Rectal smooth muscle tissue (tissue), 1 donor: ENCODE measurements around the gene GID8.
"Not testable (repeated sequence)": the region's sequence is repeated elsewhere in the genome, so short reads cannot be mapped to it uniquely, and the experiment has no call there.

Experiments used
- H3K27ac ChIP-seq: one replicate; pipeline ENCODE4 v1.7.0; 2013; ENCODE audit warnings: low read depth, low read length, inconsistent platforms
- H3K27me3 ChIP-seq: one replicate; pipeline ENCODE4 v1.7.0; 2013; ENCODE audit warnings: low read length; ENCODE audit not compliant: control insufficient read depth, insufficient read depth
- H3K36me3 ChIP-seq: one replicate; pipeline ENCODE4 v1.7.0; 2013; ENCODE audit warnings: low read length; ENCODE audit not compliant: control insufficient read depth, insufficient read depth
- H3K4me1 ChIP-seq: one replicate; pipeline ENCODE4 v1.7.0; 2013; ENCODE audit warnings: low read length; ENCODE audit not compliant: control insufficient read depth, insufficient read depth
- H3K4me3 ChIP-seq: one replicate; pipeline ENCODE4 v1.7.0; 2013; ENCODE audit warnings: low read length
- H3K9ac ChIP-seq: one replicate; pipeline ENCODE4 v1.7.0; 2013; ENCODE audit warnings: low read length

GID8 gene

DNA sequence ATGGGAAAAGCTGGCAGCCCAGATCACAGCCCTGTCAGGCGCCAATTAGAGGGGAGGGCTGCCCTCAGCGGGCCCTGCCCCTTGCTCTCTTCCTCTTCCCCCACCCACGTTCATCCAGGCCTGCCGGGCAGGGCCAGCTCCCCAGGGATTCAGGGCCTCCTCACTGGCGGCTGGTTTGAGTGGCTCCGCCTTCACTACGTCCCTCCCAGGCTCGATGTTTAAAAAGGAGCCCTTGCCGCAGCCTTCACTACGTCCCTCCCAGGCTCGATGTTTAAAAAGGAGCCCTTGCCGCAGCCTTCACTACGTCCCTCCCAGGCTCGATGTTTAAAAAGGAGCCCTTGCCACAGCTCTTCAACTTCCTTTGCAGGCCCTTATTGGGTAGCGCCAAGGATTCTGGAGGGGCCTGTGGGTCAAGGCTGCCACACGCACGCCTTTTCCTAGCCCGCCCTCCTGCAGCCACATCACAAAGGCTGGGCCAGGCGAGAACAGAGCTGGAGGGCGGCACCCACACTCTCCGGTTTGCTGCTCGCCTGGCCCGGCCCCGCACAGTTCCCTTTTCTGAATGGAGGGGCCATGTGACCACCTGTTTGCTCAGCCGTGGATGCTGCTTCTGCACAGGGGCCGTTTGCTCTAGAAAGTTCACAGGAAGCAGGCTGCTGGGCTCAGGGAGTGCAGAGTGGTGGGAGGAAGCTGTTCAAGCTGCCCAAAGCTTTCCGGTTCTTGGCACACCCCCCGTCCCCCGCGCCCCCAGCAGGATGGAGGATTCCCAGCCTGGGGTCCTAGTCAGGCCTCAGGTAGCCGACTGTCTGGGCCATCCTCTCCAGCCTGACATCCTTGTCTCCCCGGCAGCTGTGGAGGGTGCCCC is 16.1 kb downstream of the GID8 start:
- Histone ChIP-seq H3K4me1 (peaks cover 11% of the 10 kb centered on the region), H3K27me3 (no peaks in the 10 kb centered on the region), H3K36me3 (peaks cover 6% of the 10 kb centered on the region), H3K4me3 (peak overlapping the region; percentile 55), H3K9ac (peak overlapping the region; percentile 68), H3K27ac (peak overlapping the region; percentile 95)

- Histone ChIP-seq H3K36me3 (no peaks in the 10 kb centered on the region), H3K27ac (no peak overlapping the region), H3K4me1 (peaks cover 11% of the 10 kb centered on the region), H3K9ac (no peak overlapping the region), H3K27me3 (no peaks in the 10 kb centered on the region), H3K4me3 (no peak overlapping the region)
Measured at GRCh38 chr20:62955519-62956386, 17.8 kb downstream of the GID8 start.

GRCh38 chr20:62956387-62957135 is 18.6 kb downstream of the GID8 start:
- Histone ChIP-seq H3K36me3 (no peaks in the 10 kb centered on the region), H3K9ac (no peak overlapping the region), H3K4me3 (no peak overlapping the region), H3K4me1 (peaks cover 11% of the 10 kb centered on the region), H3K27ac (no peak overlapping the region), H3K27me3 (no peaks in the 10 kb centered on the region)

DNA sequence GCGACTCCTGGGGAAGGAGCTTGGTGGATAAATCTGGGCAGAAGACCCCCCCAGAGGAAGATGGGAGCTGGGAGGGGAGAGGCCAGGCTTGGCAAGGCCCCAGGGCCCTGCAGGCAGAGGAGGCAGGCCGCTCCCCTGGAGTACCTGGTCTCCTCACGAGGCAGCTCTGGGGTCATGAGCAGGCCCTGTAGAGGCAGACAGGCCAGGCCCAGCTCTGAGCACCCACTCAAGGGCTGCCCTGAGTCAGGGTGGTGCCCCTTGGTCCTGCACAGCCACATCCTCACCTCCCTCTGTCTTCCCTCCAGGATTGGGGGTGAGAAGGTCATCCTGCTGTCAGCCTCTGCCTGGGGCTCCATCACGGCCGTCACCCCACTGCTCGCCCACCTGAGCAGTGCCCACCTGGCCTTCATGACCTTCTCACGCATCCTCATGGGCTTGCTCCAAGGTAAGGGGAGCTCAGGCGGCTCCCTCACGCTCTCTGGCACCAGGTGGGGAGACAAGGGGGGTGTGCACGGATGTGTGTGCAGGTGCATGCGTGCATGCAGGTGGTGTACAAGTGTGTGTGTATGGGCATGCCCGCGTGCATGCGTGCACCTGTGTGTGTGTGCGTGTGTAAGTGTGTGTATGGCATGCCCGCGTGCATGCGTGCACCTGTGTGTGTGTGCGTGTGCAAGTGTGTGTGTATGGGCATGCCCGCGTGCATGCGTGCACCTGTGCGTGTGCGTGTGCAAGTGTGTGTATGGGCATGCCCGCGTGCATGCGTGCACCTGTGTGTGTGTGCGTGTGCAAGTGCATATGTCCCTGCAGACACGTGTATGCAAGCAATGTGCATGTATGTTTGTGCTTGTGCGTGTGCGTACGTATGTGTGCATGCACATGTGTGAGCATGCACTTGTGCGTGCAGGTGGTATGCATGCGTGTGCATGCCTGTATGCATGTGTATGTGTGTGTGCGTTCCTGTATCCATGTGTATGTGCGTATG is 19.5 kb downstream of the GID8 start:
- Histone ChIP-seq H3K36me3 (peaks cover 2% of the 10 kb centered on the region), H3K27me3 (no peaks in the 10 kb centered on the region), H3K4me3 (no peak overlapping the region), H3K9ac (no peak overlapping the region), H3K27ac (no peak overlapping the region), H3K4me1 (peaks cover 11% of the 10 kb centered on the region)

GRCh38 chr20:62958388-62959100 is 20.6 kb downstream of the GID8 start:
- peaks cover 2% of the 10 kb centered on the region for H3K36me3 ChIP-seq
- H3K27me3 ChIP-seq = no peaks in the 10 kb centered on the region
- no peak overlapping the region for H3K4me3 ChIP-seq
- no peak overlapping the region for H3K27ac ChIP-seq
- no peak overlapping the region for H3K9ac ChIP-seq
- H3K4me1 ChIP-seq = peaks cover 4% of the 10 kb centered on the region

DNA sequence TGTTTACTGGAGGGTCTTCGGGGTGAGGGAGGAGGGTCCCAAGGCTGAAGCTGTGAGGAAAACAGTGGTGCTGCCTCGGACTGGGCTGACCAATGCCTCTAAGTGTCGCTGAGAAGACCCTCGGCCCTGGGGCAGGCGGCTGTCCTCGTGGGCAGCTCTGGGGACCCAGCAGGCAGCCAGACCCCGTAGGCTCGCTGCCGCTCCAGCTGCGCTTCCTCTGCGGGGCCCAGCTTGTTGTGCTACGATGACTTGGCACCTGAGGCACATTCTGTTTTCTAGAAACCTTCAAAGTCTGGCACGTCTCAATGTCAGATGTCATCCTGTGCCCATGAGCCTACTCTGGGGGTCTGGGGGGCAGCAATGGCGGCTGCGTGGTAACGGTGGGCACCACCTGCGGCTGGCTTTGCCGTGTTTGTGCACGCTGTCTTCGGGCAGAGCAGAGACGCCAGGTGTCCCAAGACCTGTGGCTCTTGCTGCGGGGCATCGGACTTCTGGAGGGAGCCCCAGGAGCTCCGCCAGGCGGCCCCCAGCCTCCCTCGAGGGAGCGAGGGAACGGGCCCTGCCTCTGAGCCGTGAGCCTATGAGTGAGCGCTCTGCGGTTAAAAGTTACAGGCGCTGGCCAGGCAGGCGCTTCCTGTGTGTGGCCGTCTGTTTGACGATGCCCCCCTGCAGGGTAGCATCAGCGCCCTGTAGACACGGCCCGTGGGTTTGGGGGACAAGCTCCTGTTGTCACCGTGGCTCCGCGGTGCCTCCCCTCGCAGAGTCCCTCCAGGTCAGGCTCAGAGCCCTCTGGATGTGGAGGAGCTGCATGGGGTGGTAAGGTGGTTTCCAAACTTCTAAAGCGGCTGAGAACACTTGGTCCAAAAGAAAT is 21.4 kb downstream of the GID8 start:
- H3K27me3 ChIP-seq = no peaks in the 10 kb centered on the region
- no peak overlapping the region for H3K27ac ChIP-seq
- no peak overlapping the region for H3K9ac ChIP-seq
- no peak overlapping the region for H3K4me3 ChIP-seq
- H3K36me3 ChIP-seq = peaks cover 2% of the 10 kb centered on the region
- H3K4me1 ChIP-seq = peaks cover 2% of the 10 kb centered on the region

DNA sequence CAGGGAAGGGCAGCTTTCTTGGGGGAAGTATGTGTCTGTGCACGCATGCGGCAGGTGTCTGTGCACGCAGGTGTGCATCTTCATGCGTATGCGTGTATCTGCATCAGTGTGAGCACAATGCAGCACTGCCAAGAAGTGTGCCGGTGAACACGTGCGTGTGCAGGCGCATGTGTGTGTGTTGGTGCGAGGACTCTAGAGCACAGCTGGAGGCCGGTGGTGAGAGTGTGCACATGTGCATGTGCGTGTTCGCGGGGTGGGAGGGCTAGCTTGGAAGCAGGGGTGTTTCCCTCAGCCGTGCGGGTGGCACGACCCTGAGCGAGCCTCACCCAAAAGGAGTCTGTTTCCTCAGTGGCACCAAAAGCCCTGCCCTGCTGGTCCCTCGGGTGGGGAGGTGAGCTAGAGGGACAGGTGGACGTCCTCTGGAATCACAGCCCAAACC is 22.1 kb downstream of the GID8 start:
- Histone ChIP-seq H3K4me3 (no peak overlapping the region), H3K9ac (no peak overlapping the region), H3K27me3 (no peaks in the 10 kb centered on the region), H3K4me1 (no peaks in the 10 kb centered on the region), H3K27ac (no peak overlapping the region), H3K36me3 (peaks cover 2% of the 10 kb centered on the region)

- H3K9ac ChIP-seq, H3K36me3 ChIP-seq, H3K27me3 ChIP-seq, H3K4me3 ChIP-seq, H3K27ac ChIP-seq, H3K4me1 ChIP-seq: not testable (repeated sequence)
Measured at GRCh38 chr20:62960446-62961309, 22.7 kb downstream of the GID8 start.

- no peak overlapping the region for H3K4me3 ChIP-seq
- H3K36me3 ChIP-seq = peaks cover 2% of the 10 kb centered on the region
Measured at GRCh38 chr20:62961310-62961783, 23.4 kb downstream of the GID8 start.

DNA sequence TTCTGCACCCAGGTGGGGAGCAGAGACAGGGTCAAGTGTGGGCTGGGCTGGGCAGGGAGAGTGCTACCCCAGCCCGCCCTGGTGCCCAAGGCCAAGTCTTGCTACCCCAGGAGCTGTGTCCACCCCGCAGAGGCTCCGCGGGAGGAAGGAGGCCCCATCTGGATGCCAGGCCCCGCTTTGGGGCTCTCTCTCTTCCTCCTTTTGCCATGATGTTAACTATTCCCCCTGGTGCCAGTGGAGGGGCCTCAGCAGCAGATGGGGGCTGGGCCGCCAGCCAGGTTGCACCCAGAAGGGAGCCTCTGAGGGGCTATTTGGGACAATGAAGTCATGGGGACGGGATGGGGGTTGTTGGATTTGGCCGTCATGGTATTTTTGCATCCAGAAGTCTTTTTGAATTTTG is 23.9 kb downstream of the GID8 start:
- Histone ChIP-seq H3K4me3 (no peak overlapping the region), H3K9ac (no peak overlapping the region), H3K36me3 (peaks cover 2% of the 10 kb centered on the region), H3K27me3 (no peaks in the 10 kb centered on the region), H3K4me1 (no peaks in the 10 kb centered on the region), H3K27ac (no peak overlapping the region)

More at GRCh38 chr20:62961310-62961783, 23.4 kb downstream of the GID8 start:
- H3K27ac ChIP-seq = no peak overlapping the region
- H3K9ac ChIP-seq = no peak overlapping the region
- H3K27me3 ChIP-seq = no peaks in the 10 kb centered on the region
- H3K4me1 ChIP-seq = no peaks in the 10 kb centered on the region
